22Rv1 (cell line): ENCODE measurements around the gene GAK.

ENCODE experiments used
- ZFX ChIP-seq: fragments of 450-650 bp; IDR thresholded peaks from 2 replicates; pipeline ENCODE4 v1.6.1; 2017; ENCODE audit warnings: antibody characterized with exemption, borderline replicate concordance
- TF ChIP-seq, protein P1 (sequence below): fragments of 450-650 bp; IDR thresholded peaks from 2 replicates; pipeline ENCODE4 v1.5.1; 2017; ENCODE audit warnings: mild to moderate bottlenecking

DNA sequence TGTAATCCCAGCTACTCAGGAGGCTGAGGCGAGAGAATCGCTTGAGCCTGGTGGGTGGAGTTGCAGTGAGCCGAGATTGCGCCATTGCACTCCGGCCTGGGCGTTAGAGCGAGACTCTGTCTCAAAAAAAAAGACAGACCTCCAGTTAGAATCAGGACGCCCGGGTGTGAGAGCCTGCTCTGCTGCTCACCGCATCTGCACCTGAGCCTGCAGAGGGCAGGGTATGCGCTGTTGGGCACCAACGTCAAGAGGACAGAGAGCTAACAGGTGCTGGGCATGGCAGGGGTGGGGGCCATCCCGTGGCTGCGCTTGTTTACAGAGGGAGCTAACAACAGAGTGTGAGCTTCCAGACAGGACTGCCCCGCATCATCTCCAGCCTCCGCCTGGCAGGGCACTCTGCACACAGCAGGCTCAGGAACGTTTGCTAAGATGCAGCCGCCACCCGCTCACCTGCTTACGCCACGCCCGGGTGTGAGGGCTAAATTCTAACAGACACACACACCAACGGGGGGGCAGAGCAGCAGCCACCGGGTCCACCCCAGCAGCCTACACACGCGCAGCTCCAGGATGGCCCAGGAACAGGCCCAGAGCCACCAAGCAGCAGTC lies 56.2 kb downstream of the GAK start:
- TF ChIP-seq, protein P1, sequence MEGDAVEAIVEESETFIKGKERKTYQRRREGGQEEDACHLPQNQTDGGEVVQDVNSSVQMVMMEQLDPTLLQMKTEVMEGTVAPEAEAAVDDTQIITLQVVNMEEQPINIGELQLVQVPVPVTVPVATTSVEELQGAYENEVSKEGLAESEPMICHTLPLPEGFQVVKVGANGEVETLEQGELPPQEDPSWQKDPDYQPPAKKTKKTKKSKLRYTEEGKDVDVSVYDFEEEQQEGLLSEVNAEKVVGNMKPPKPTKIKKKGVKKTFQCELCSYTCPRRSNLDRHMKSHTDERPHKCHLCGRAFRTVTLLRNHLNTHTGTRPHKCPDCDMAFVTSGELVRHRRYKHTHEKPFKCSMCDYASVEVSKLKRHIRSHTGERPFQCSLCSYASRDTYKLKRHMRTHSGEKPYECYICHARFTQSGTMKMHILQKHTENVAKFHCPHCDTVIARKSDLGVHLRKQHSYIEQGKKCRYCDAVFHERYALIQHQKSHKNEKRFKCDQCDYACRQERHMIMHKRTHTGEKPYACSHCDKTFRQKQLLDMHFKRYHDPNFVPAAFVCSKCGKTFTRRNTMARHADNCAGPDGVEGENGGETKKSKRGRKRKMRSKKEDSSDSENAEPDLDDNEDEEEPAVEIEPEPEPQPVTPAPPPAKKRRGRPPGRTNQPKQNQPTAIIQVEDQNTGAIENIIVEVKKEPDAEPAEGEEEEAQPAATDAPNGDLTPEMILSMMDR, result no peak
- no peak for TF ChIP-seq ZFX
